Astrocyte of the cerebellum (primary cell): Measurements from ENCODE around the gene BBX.

ENCODE experiments used
- DNase-seq: peaks from one replicate; pipeline ENCODE4 v3.0.0-alpha.2; 2011; ENCODE audit warnings: low read depth
- H3K4me3 ChIP-seq: 2 replicates; pipeline ENCODE4 v1.5.1; 2011; ENCODE audit warnings: mild to moderate bottlenecking, low read depth, low read length, moderate library complexity
- CTCF ChIP-seq: IDR thresholded peaks from 2 replicates; pipeline ENCODE4 v1.5.1; 2012; ENCODE audit warnings: low read length, low read depth, moderate library complexity, mild to moderate bottlenecking; ENCODE audit errors: missing control alignments
- in situ Hi-C: cut with HindIII; loops from 2 replicates; pipeline ENCODE4 v1.10.0; 2017; ENCODE audit warnings: low sequenced_read_pairs

Gene BBX

GRCh38 chr3:107522510-107523288 lies at the start of gene BBX:
TSS of gene BBX (plus strand) at chr3:107522962. CDS start at chr3:107710461, 187,499 bp downstream.
- DNase-seq: peak; percentile 95
- peak within 1 kb of the TSS; percentile 73 for H3K4me3 ChIP-seq
- in situ Hi-C loops: no loop called here
- no peak for TF ChIP-seq CTCF

GRCh38 chr3:107476462-107476861 lies 46.3 kb upstream of the BBX start:
- in situ Hi-C loops: no loop called here
- no peak for DNase-seq
- TF ChIP-seq CTCF: no peak
- H3K4me3 ChIP-seq: no peak overlapping the region

GRCh38 chr3:107487490-107487889 lies 35.3 kb upstream of the BBX start:
- no peak overlapping the region for H3K4me3 ChIP-seq
- no peak for TF ChIP-seq CTCF
- in situ Hi-C loops: no loop called here
- no peak for DNase-seq

- DNase-seq: no peak
- in situ Hi-C loops: no loop called here
- no peak overlapping the region for H3K4me3 ChIP-seq
- no peak for TF ChIP-seq CTCF
Observed at GRCh38 chr3:107488942-107489341, 33.8 kb upstream of the BBX start.

GRCh38 chr3:107493134-107493533 lies 29.6 kb upstream of the BBX start:
- in situ Hi-C loops: no loop called here
- no peak for DNase-seq
- H3K4me3 ChIP-seq: no peak overlapping the region
- no peak for TF ChIP-seq CTCF

GRCh38 chr3:107496855-107497254 lies 25.9 kb upstream of the BBX start:
- TF ChIP-seq CTCF: no peak
- in situ Hi-C loops: no loop called here
- no peak overlapping the region for H3K4me3 ChIP-seq
- no peak for DNase-seq
